Fibroblast of skin of abdomen (primary cell): ENCODE data around the gene TTC7B.

Source experiments
- DNase-seq: peaks from one replicate; pipeline ENCODE4 v3.0.0-alpha.2; 2013

The TTC7B gene

GRCh38 chr14:90613453-90613852 lies 202.8 kb downstream of the TTC7B start:
- no peak for DNase-seq

GRCh38 chr14:90612801-90613200 lies 203.4 kb downstream of the TTC7B start:
- DNase-seq, result no peak

GRCh38 chr14:90611936-90612335 lies 204.3 kb downstream of the TTC7B start:
- no peak for DNase-seq

GRCh38 chr14:90611501-90611900 lies 204.7 kb downstream of the TTC7B start:
- DNase-seq, result no peak

DNA sequence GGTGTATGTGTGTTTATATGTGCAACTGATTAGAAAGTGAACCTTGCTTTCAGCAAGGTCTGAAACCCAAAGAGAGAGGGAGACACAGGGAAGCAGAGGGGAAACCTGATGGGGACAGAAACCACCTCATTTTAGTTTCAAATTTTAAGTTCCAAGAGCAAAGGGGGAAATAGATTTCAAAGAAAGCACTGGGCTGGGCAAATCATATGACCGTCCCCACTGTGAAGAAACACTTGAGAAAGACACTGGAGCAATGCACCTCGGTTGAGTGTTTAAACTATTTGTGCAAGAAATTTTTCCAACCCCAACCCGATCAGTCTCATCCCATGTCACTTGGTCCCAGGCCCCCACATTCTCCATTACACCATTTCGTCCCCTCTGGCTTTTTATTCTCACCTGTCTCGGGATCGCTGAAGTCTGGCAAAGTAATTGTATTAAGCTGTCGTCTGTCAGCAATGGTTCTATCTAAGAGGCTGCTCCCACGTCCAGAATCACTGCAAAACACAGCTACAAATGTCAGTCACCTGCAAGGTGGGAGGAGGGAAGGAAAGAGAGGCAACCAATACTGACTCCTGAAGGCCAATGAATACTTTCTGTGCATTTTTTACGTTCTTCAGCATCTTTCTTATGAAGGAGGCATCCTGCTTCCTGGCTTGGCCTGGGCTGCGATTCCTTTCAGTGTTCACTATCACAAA lies 205.7 kb downstream of the TTC7B start:
- no peak for DNase-seq

DNA sequence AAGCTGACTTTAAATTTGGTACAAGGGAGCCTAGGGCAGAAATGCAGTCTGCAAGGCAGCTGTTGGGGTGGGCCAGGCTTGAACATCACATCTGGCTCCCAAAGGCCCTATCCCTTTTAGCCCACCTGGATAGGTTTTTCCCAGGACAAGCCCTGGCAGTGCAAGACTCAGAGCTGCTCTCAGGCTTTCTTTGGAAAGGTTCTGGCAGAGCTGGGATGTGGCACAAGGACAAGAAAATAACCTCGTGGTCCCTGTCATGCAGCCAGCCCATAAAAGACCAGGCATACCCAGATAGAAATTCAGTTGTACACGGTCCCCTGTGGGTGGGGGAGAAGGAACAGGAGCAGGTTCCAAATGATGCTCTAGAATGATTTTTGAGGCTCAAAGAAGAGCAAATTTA lies 206.9 kb downstream of the TTC7B start:
- DNase-seq, result no peak

DNA sequence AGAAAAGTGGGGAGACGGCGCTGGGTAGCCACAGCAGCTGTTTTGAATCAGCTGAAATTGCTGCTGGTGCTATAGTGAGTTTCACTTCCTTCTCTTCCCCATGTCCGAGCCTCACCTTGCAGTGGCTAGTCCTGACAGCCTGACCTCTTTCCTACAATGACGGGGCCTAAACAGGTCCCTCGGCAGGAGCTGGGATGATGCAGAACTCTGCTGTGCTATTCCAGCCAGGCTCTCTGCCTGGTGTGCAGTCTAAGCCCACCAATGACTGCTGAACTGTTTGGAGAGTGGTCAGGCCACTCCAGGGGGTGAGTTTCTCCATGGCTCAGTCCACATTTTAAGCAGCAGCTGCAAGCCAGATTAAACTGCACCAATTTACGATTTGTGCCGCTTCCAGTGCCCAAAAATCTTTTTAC lies 207.3 kb downstream of the TTC7B start:
- no peak for DNase-seq

DNA sequence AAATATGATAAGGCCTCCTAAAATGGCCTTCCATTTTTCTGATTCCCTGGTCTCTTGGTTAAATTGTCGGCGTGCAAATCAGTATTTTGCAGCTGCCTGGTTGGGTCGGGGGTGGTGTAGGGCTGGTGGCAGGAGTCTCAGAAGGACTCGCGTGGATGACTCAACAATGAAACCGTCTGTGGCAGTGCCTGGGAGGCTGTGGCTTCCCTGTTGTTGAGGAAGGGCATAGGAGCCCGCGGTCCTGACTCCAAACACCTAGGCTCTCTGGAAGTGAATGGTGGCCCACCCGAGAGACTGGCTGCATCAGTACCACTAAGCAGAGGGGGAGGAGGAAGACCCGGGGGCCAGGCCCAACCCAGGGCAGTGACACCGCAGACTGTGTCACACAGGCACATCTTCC lies 207.9 kb downstream of the TTC7B start:
- no peak for DNase-seq

GRCh38 chr14:90607141-90607540 lies 209.1 kb downstream of the TTC7B start:
- DNase-seq, result no peak

GRCh38 chr14:90606434-90606833 lies 209.8 kb downstream of the TTC7B start:
- no peak for DNase-seq

- no peak for DNase-seq
Measured at GRCh38 chr14:90605430-90605829, 210.8 kb downstream of the TTC7B start.

GRCh38 chr14:90604356-90604755 lies 211.9 kb downstream of the TTC7B start:
- no peak for DNase-seq

DNA sequence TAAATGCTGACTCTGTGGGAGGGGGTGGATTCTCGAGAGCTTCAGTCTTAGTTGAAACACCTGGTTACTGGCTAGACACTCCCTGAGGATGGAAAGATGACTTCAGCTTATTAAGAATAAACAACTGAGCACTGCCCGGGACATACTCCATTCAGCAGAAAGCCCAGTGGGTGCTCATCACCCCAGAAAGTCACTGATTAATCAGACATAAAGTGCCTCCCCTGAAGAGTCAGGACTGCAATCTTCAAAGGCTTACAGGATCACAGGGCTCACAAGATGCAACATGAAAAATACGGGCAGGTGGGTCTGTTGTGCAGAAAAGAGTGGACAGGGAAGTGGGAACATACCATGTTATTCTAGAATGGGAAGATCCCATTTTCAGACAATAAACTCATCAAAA lies 212.4 kb downstream of the TTC7B start:
- DNase-seq, result no peak

DNA sequence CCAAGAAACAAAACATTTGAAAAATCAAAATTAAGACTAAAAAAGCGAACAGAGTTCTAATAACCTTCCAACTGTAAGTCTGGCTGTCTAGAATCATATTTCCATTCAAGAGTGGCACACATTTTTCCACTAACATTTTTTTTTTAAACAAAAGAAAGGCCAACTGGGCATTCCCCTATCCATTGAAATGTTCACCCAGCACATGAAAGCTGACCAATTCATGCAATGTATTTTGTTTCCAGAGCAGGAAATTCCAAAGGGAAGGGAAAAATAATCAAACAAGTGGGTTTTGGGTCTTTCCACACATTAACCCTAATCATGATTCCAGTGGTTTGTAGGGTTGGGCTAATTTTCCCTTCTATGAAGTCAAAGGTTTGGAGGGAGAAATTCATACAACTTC lies 212.9 kb downstream of the TTC7B start:
- no peak for DNase-seq

DNA sequence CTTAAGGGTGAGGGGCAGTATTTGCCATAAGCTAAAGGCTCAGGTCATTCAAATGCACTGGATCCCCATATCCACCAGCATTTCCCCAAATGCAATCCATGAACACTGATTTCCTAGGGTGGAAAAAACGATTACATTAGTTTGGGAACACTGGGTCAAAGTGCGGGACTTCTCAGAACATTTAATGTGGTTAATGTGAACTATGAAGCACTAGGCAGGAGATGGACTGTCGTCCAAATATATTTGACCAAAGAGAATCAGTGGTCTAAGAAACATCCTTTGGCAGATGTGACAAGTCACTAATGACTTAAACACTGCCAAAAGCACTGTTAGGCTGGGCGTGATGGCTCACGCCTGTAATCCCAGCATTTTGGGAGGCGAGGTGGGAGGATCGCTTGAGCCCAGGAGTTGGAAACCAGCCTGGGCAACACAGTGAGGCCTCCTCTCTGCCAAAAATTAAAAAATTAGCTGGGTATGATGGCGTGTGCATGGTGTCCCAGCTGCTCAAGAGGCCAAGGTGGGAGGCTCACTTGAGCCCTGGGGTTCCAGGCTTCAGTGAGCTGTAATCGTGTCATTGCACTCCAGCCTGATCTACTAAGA lies 214.0 kb downstream of the TTC7B start:
- no peak for DNase-seq

GRCh38 chr14:90601563-90601962 lies 214.7 kb downstream of the TTC7B start:
- DNase-seq, result no peak

- no peak for DNase-seq
Measured at GRCh38 chr14:90600619-90601018, 215.6 kb downstream of the TTC7B start.

DNA sequence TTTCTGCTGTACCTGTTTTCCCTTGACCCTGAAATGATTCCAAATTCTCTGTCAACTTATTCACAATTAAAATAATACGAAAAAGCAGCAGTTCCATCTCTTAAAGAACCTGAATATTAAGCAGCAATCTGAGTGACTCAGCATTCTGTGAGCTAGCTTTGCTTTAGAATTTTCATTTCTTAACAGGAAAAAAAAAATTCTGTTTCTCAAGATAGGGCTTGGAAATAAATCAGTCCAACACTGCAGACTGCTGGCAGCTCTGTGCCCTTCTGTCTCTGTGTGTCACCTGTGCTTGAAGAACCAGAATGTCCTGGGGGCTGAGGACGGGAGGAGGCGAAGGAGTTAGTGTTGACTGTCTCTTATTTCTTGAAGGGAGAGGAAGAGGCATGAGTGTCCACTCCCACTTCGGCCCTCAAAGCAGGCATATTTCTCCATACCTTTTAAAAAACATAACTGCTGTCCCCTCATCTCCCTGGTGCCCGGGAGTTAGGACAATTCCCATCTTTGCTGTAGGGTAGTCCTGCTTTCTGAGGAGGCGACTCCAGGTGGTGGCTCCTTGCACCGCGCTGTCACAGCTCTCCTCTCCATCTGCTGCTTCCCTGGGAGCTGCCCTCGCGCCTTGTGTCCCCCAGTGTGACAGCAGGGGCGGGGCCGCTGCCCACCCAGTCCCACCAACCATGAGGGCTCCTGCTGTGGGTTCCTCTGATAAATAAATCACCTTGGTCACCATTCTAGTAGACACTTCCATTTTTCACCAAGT lies 216.3 kb downstream of the TTC7B start:
- DNase-seq, result no peak

DNA sequence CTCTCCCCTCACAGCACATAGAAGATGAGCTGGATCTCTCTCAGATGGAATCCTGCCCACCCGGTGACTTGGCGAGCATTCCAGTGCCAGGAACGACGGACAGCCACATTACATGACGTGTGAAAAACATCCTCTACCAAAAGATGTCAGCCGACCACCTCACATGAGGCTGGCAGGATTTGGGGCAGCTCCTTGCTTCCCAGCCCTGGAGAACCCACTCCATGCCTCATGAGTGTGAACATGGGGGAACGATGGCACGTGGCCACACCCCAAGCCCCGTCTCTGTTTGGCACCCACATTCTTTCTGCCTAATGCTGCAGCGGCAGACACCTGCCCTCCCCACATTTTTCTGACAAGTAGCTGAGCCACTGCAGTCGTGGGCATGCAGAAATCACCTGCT lies 216.9 kb downstream of the TTC7B start:
- DNase-seq, result no peak

DNA sequence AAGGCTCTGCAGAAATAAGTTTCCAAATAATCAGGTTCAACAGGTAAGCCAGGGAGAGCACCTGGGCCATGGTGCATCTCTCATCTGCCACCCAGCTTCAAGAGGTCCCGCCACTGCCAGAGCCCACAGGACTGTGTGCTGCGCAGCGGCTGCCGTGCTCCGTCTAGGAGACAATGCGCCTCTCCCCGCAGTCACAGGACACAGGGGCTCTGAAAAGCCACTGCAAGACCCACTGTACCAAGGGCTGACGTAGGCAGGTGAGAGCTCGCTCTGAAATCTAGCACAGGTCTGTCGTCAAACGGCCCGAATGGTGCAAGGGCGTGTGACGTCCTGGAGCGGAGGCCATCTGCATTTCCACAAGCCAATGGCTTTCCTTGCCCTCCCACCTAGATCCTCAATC lies 218.3 kb downstream of the TTC7B start:
- no peak for DNase-seq

- DNase-seq, result no peak
Measured at GRCh38 chr14:90596733-90597132, 219.5 kb downstream of the TTC7B start.

DNA sequence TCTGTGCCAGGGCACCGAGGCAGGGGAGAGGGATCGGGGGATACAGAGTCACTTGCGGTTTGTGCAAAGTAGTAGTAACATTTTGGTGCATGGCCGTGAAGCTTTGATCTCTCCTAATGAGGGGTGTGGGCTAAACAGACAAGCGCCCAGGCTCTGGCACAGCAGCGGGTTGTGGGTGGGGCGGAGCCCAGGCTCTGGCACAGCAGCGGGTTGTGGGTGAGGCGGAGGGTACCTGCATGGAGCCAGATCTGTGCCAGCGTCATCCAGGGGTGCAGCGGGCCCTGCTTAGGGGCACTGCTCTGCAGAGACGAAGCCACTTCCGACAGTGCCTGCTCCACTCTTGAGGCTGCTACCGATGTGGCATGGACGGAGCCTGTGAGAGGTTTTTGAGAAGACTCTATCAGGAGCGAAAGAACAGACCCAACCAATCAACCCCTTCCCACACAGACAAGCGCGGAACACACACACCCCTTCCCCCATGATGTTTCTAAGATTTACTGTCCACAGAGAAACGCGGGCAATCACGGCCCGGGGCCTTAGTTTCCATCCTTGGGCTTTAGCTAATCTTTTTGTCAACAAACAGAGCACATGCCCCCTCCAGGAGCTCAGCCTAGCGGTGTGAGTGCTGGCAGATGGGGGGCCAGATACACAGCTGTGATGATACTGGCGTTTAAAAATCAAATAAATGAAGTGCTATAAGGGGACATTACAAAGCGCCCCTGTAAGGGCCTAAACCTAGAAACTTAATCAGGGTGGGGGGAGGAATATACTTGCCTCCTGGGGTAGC lies 222.8 kb downstream of the TTC7B start:
- DNase-seq, result no peak

GRCh38 chr14:90592655-90593054 lies 223.6 kb downstream of the TTC7B start:
- no peak for DNase-seq
